HEK293T (cell line): Measurements from ENCODE around the gene RNF19B.

ENCODE experiments used
- CTCF ChIA-PET: fragments of 350-600 bp; formaldehyde crosslinking; extraction: SDS; loops from one replicate; lab custom pipeline; 2021; ENCODE audit warnings: antibody characterized with exemption, inconsistent platforms; lab: Yijun Ruan, JAX
- POLR2A ChIA-PET: fragments of 350-600 bp; formaldehyde crosslinking; extraction: SDS; loops from one replicate; lab custom pipeline; 2020; ENCODE audit warnings: antibody characterized with exemption, inconsistent platforms; lab: Yijun Ruan, JAX
- DNase-seq: peaks from one replicate; pipeline ENCODE4 v3.0.0; 2012; ENCODE audit warnings: mixed read lengths; ENCODE audit errors: extremely low spot score
- ARNT ChIP-seq: fragments of 450-650 bp; IDR thresholded peaks from 2 replicates; pipeline ENCODE4 v1.6.1; 2017; ENCODE audit warnings: mild to moderate bottlenecking
- BHLHE40 ChIP-seq: fragments of 450-650 bp; IDR thresholded peaks from 2 replicates; pipeline ENCODE4 v1.6.1; 2016; ENCODE audit warnings: mild to moderate bottlenecking, moderate library complexity, borderline replicate concordance
- CTBP1 ChIP-seq: fragments of 450-650 bp; IDR thresholded peaks from 2 replicates; pipeline ENCODE4 v1.6.1; 2016; ENCODE audit warnings: borderline replicate concordance
- ELF4 ChIP-seq: fragments of 450-650 bp; IDR thresholded peaks from 2 replicates; pipeline ENCODE4 v1.6.1; 2017; ENCODE audit warnings: antibody characterized with exemption
- FOXA1 ChIP-seq: fragments of 450-650 bp; IDR thresholded peaks from 2 replicates; pipeline ENCODE4 v1.6.1; 2016; ENCODE audit warnings: mild to moderate bottlenecking
- FOXK2 ChIP-seq: fragments of 450-650 bp; IDR thresholded peaks from 2 replicates; pipeline ENCODE4 v1.6.1; 2016; ENCODE audit warnings: mild to moderate bottlenecking
- FOXM1 ChIP-seq: fragments of 450-650 bp; IDR thresholded peaks from 2 replicates; pipeline ENCODE4 v1.6.1; 2017; ENCODE audit warnings: mild to moderate bottlenecking, borderline replicate concordance
- HDGF ChIP-seq: fragments of 450-650 bp; IDR thresholded peaks from 2 replicates; pipeline ENCODE4 v1.6.1; 2017; ENCODE audit warnings: antibody characterized with exemption, borderline replicate concordance
- L3MBTL2 ChIP-seq: fragments of 450-650 bp; conservative IDR thresholded peaks from 2 replicates; pipeline ENCODE4 v1.6.1; 2016; ENCODE audit warnings: mild to moderate bottlenecking
- LEF1 ChIP-seq: fragments of 450-650 bp; IDR thresholded peaks from 2 replicates; pipeline ENCODE4 v1.6.1; 2017; ENCODE audit warnings: mild to moderate bottlenecking, borderline replicate concordance
- NFRKB ChIP-seq: fragments of 450-650 bp; IDR thresholded peaks from 2 replicates; pipeline ENCODE4 v1.6.1; 2016; ENCODE audit warnings: mild to moderate bottlenecking, moderate library complexity
- SP1 ChIP-seq: fragments of 450-650 bp; IDR thresholded peaks from 2 replicates; pipeline ENCODE4 v1.6.1; 2017
- SUZ12 ChIP-seq: fragments of 450-650 bp; IDR thresholded peaks from 2 replicates; pipeline ENCODE4 v1.6.1; 2016; ENCODE audit warnings: mild to moderate bottlenecking
- TARDBP ChIP-seq: fragments of 450-650 bp; IDR thresholded peaks from 2 replicates; pipeline ENCODE4 v1.6.1; 2016
- ZNF384 ChIP-seq: fragments of 450-650 bp; IDR thresholded peaks from 2 replicates; pipeline ENCODE4 v1.6.1; 2016
- TF ChIP-seq, protein P1 (sequence below): fragments of 450-650 bp; IDR thresholded peaks from 2 replicates; pipeline ENCODE4 v1.6.1; 2016

RNF19B gene

DNA sequence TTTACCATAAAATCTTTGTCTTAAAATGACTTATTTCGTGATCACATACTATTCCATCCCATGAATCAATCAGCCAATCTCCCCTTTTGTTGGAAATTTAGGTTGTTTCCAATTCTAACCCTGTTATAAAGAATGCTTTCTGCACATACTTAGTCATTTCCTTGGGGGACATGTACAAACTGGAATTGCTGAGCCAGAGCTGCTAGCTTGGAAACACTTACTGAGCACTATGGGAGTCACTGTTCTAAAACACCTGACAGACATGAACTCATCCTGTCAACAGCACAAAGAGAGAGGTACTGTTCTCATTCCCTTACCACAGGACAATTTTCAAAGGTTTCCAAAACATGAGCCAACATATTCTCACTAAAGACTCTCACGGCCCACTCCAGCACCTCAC lies 40.0 kb upstream of the RNF19B start:
- ChIA-PET CTCF (interaction anchor here (0.6 kb wide), 1 partner anchor 119 kb away, joined by 3 read pairs; the partner anchor contains the start of gene HPCA), POLR2A (interaction anchor here (1.5 kb wide), 1 partner anchor 7 kb away, joined by 3 read pairs; no protein-coding TSS in a partner anchor)
- TF ChIP-seq ZNF384, result no peak
- no peak for TF ChIP-seq FOXM1
- no peak for TF ChIP-seq LEF1
- no peak for TF ChIP-seq ARNT
- TF ChIP-seq FOXA1, result no peak
- TF ChIP-seq L3MBTL2, result no peak
- TF ChIP-seq HDGF, result no peak
- DNase-seq, result no peak

DNA sequence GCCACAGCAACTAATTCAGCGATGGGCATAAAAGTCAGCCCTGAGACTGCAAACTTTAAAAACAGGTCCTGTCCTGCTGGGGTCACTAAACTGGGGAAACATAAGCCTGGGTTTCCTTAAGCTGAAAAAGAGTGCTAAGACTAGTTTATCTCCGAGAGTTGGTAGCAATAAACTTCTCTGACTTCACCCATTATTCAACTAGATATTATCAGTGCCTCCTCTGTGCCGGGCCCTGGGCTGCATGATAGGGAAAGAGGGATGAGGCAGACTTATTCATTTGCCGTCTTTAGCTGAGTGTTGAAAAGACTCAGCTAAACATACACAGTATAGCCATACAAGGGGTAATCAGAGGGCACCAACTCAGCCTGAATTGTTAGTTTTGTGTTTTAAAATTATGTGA lies 39.0 kb upstream of the RNF19B start:
- CTCF ChIA-PET, result no interaction called here

DNA sequence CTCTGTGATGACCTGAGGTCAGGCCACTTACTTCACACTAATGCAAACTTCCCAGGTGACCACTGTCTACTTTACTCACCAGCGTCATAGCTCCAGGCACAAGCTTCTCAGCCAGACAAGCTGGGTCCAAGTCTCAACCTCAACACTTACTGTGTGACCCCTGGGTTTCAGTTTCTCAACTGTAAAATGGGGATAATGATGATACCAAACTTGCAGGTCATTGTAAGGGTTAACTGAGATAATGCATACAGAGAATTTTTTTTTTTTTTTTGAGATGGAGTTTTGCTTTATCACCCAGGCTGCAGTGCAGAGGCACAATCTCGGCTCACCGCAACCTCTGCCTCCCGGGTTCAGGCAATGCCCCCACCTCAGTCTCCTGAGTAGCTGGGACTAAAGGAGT lies 37.4 kb upstream of the RNF19B start:
- TF ChIP-seq SUZ12 (no peak), ZNF384 (peak; percentile 38; the same call in 1 of the 2 replicates), HDGF (no peak)
- POLR2A ChIA-PET, result no interaction called here
- DNase-seq, result no peak
- CTCF ChIA-PET, result interaction anchor here (0.5 to 1.1 kb wide), 2 partner anchors 7 to 9 kb away, joined by 3 read pairs; no protein-coding TSS in a partner anchor

More for the DNA sequence above, 39.0 kb upstream of the RNF19B start:
- TF ChIP-seq HDGF, result no peak
- TF ChIP-seq ARNT, result no peak
- TF ChIP-seq ELF4, result no peak
- TF ChIP-seq SUZ12, result no peak
- TF ChIP-seq FOXK2, result no peak
- no peak for TF ChIP-seq BHLHE40
- no peak for TF ChIP-seq CTBP1
- no peak for TF ChIP-seq SP1
- no peak for TF ChIP-seq L3MBTL2
- TF ChIP-seq TARDBP, result no peak
- TF ChIP-seq FOXA1, result no peak
- no peak for TF ChIP-seq LEF1
- TF ChIP-seq FOXM1, result no peak
- no peak for TF ChIP-seq NFRKB
- TF ChIP-seq ZNF384, result no peak
- DNase-seq, result no peak
- POLR2A ChIA-PET, result no interaction called here

DNA sequence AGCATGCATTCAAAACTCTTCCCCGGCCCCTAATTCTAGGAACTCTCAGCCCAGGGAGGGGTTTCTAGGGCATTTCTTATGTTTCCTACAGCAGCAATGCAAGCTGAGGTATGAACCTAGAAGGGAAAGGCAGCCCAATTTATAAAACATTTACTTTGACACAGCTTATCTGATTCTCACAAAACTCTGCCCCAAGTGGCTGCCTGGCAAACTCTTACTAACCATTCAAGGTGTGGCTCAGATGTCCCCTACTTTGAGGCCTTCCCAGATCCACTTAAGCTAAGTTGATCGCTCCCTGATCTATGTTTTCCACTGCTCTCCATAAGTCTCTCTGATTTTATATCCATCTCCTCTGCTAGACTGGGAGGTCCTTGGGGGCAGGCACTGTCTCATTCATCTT lies 36.7 kb upstream of the RNF19B start:
- no peak for DNase-seq
- TF ChIP-seq TARDBP (no peak), LEF1 (no peak), ZNF384 (no peak), FOXM1 (no peak), FOXK2 (no peak), CTBP1 (no peak), SP1 (no peak), BHLHE40 (no peak), ELF4 (no peak), NFRKB (no peak), FOXA1 (no peak), HDGF (no peak), L3MBTL2 (no peak), SUZ12 (no peak), ARNT (no peak)
- TF ChIP-seq, protein P1, sequence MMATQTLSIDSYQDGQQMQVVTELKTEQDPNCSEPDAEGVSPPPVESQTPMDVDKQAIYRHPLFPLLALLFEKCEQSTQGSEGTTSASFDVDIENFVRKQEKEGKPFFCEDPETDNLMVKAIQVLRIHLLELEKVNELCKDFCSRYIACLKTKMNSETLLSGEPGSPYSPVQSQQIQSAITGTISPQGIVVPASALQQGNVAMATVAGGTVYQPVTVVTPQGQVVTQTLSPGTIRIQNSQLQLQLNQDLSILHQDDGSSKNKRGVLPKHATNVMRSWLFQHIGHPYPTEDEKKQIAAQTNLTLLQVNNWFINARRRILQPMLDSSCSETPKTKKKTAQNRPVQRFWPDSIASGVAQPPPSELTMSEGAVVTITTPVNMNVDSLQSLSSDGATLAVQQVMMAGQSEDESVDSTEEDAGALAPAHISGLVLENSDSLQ, result no peak
- POLR2A ChIA-PET, result no interaction called here
- CTCF ChIA-PET, result interaction anchor here (0.5 to 1.1 kb wide), 4 partner anchors 8 to 579 kb away, joined by 3 read pairs; no protein-coding TSS in a partner anchor

DNA sequence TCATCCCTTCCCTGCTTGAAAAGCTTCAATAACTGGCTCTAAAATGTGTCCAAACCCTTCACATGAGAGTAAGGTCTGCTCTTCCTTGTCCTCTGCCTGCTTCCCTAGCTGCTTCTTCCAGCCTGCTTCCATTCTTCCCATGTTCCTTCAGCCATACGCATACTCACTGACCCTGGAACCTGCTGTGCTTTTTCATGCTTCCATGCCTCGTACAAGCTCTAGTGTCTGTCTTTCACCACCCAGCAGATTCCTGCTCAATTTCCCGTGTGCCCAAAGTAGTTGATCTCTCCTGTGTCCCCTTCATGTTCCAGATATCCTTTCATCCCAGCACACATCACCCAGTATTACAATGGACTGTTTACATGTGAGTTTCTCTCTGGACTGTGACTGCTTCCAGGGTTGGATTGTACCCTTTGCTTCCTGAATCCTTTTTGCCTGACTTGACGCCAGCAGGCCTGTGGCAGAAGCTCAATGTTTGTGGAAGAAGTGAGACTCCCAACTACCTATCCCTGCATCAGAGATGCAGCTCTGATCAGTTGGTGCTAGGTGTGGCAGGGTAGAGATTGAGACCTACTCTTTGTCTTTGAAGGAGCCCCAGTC lies 35.9 kb upstream of the RNF19B start:
- CTCF ChIA-PET, result interaction anchor here (0.5 to 1.1 kb wide), 3 partner anchors 8 to 600 kb away, joined by 3 read pairs; no protein-coding TSS in a partner anchor
- POLR2A ChIA-PET, result interaction anchor here (0.5 kb wide), 1 partner anchor 51 kb away, joined by 3 read pairs; no protein-coding TSS in a partner anchor

DNA sequence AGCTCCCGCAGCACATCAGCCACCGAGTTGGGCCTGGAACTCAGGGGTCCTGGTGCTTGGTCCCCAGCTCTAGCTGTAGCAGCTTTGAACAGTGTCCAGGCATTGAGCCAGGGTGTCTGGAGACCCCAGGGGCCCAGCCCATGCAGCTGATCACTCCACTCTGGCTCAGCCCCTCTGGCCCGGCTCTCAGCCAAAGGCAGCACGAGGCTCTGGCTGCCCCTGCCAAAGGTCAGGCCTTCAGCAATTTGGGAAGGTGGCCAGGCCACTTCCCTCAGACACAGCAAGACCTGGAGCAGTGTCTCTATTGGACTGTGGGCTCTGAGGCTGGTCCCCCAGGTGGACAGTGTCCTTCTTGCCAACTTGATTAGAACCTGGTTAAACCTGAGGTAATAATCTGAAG lies 34.4 kb upstream of the RNF19B start:
- DNase-seq, result no peak
- no peak for TF ChIP-seq CTBP1
- TF ChIP-seq NFRKB, result no peak
- TF ChIP-seq, protein P1, result no peak
- TF ChIP-seq LEF1, result no peak
- no peak for TF ChIP-seq BHLHE40
- no peak for TF ChIP-seq ARNT
- TF ChIP-seq HDGF, result no peak
- TF ChIP-seq TARDBP, result no peak
- TF ChIP-seq FOXK2, result no peak
- CTCF ChIA-PET, result no interaction called here
- POLR2A ChIA-PET, result interaction anchor here (0.9 to 1.6 kb wide), 2 partner anchors 8 to 34 kb away, joined by 3 to 4 read pairs; partner anchors contain the start of gene RNF19B

More for the DNA sequence above, 35.9 kb upstream of the RNF19B start:
- DNase-seq, result no peak
- TF ChIP-seq ELF4 (no peak), FOXK2 (no peak), SUZ12 (no peak), HDGF (no peak)

DNA sequence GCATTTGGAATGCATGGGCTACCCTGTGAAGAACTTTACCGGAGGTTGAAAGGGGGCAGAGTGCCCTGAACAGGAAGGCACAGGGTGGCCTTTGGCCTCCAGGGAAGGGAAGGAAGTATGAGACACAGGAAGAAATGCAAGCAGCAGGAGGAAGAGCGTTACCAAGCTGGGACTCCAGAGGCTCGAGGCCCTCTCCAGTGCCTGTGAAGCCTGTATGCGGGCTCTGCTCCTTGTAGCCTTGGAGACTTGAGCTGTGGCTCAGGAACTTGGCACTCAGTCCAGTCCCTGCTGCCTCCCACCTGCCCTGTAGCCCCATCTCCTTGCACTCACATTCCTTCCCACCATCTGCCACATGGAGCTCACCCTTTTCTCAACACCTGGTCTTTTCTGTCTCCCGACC lies 33.5 kb upstream of the RNF19B start:
- DNase-seq, result no peak
- ChIA-PET POLR2A (interaction anchor here (0.9 to 1.6 kb wide), 3 partner anchors 9 to 33 kb away, joined by 3 to 4 read pairs (median 4); partner anchors contain the start of gene RNF19B), CTCF (no interaction called here)
- no peak for TF ChIP-seq ARNT
